DND-41 (cell line): ENCODE measurements around the gene HSPG2.
"Not testable (repeated sequence)": the region's sequence is repeated elsewhere in the genome, so short reads cannot be mapped to it uniquely, and the experiment has no call there.

Source experiments
- ATAC-seq: fragments of 200-7000 bp; cut with Tn5 transposase; 3 replicates; pipeline ENCODE4 v1.9.1; 2021; ENCODE audit warnings: low read depth; ENCODE audit not compliant: insufficient read depth
- DNase-seq: peaks from one replicate; pipeline ENCODE4 v3.0.0-alpha.2; 2020
- H2AFZ ChIP-seq: 2 replicates; pipeline ENCODE4 v1.6.0; 2012; ENCODE audit warnings: low read depth, low read length
- H3K27ac ChIP-seq: 2 replicates; pipeline ENCODE4 v1.5.1; 2012; ENCODE audit warnings: low read length, inconsistent platforms
- H3K27me3 ChIP-seq: fragments of 200-600 bp; sonication (generic); 2 replicates; pipeline ENCODE4 v1.6.0; 2012; ENCODE audit warnings: low read length, mild to moderate bottlenecking, inconsistent platforms; ENCODE audit not compliant: insufficient read depth, poor library complexity
- H3K36me3 ChIP-seq: 2 replicates; pipeline ENCODE4 v1.5.1; 2012; ENCODE audit warnings: low read length, inconsistent platforms; ENCODE audit not compliant: insufficient read depth
- H3K4me1 ChIP-seq: 2 replicates; pipeline ENCODE4 v1.5.1; 2012; ENCODE audit warnings: mild to moderate bottlenecking, low read length; ENCODE audit not compliant: insufficient read depth
- H3K4me2 ChIP-seq: 2 replicates; pipeline ENCODE4 v1.6.0; 2012; ENCODE audit warnings: mild to moderate bottlenecking, moderate library complexity, low read length, inconsistent platforms; ENCODE audit not compliant: insufficient read depth
- H3K4me3 ChIP-seq, 2 experiments: fragments of 200-600 bp in 1 of 2; shearing (Covaris generic) in 1 of 2; 2 replicates each; pipeline ENCODE4 v1.5.1; 2012 to 2016; ENCODE audit warnings: inconsistent platforms in 2 of 2, low read length in 2 of 2, mild to moderate bottlenecking in 2 of 2, low read depth in 1 of 2, moderate library complexity in 1 of 2
- H3K79me2 ChIP-seq: 2 replicates; pipeline ENCODE4 v1.6.0; 2012; ENCODE audit warnings: low read length, inconsistent platforms; ENCODE audit not compliant: insufficient read depth
- H3K9ac ChIP-seq: 2 replicates; pipeline ENCODE4 v1.6.0; 2012; ENCODE audit warnings: low read depth, mild to moderate bottlenecking, inconsistent platforms, low read length, moderate library complexity
- H3K9me3 ChIP-seq: 2 replicates; pipeline ENCODE4 v1.5.1; 2012; ENCODE audit warnings: low read length, moderate library complexity, mild to moderate bottlenecking, inconsistent platforms; ENCODE audit not compliant: insufficient read depth, severe bottlenecking
- H4K20me1 ChIP-seq: 2 replicates; pipeline ENCODE4 v1.6.0; 2012; ENCODE audit warnings: low read length; ENCODE audit not compliant: insufficient read depth
- EZH2 ChIP-seq: IDR thresholded peaks from 3 replicates; pipeline ENCODE4 v1.6.1; 2012; ENCODE audit warnings: borderline replicate concordance, low read depth, mild to moderate bottlenecking, moderate library complexity, low read length, inconsistent platforms; ENCODE audit not compliant: severe bottlenecking
- TF ChIP-seq, protein P1 (sequence below): IDR thresholded peaks from 2 replicates; pipeline ENCODE4 v1.5.1; 2012; ENCODE audit warnings: borderline replicate concordance, low read length, moderate library complexity, mild to moderate bottlenecking; ENCODE audit not compliant: poor library complexity, severe bottlenecking; ENCODE audit errors: extremely low read depth

The HSPG2 gene

DNA sequence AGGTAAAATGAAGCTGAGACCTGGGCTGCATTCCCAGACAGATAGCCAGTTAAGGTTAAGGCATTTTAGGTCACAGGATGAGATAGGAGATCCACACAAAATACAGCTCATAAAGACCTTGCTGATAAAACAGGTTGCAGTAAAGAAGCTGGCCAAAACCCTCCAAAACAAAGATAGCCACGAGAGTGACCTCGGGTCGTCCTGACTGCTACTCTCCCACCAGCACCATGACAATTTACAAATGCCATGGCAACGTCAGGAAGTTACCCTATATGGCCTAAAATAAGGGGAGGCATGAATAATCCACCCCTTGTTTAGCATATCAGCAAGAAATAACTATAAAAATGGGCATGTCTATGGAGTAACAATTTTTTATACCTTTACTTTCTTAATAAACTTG is 33.4 kb upstream of the HSPG2 start:
- H3K79me2 ChIP-seq, H4K20me1 ChIP-seq, H3K36me3 ChIP-seq, DNase-seq, H3K4me3 ChIP-seq, H3K4me1 ChIP-seq, H2AFZ ChIP-seq, H3K4me2 ChIP-seq, H3K27me3 ChIP-seq, H3K9ac ChIP-seq, H3K27ac ChIP-seq, H3K9me3 ChIP-seq, ATAC-seq: not testable (repeated sequence)

DNA sequence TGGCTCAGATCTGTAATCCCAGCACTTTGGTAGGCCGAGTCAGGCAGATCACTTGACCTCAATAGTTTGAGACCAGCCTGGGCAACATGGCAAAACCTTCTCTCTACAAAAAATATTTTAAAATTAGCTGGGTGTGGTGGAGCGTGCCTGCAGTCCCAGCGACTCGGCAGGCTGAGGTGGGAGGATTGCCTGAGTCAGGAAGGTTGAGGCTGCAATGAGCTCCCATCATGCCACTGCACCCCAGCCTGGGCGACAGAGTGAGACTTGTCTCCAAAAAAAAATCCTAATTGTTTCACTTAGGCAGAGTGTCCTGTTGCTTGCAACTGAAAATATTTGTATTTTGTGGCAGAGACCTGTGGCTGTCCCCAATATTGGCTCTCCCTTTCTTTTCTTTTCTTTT is 32.0 kb upstream of the HSPG2 start:
- not testable (repeated sequence) for DNase-seq, H3K27ac ChIP-seq, H2AFZ ChIP-seq, H3K27me3 ChIP-seq, H3K4me2 ChIP-seq, H3K4me1 ChIP-seq, ATAC-seq, H3K9ac ChIP-seq, H3K36me3 ChIP-seq, H3K9me3 ChIP-seq, H3K4me3 ChIP-seq, H3K79me2 ChIP-seq, H4K20me1 ChIP-seq

DNA sequence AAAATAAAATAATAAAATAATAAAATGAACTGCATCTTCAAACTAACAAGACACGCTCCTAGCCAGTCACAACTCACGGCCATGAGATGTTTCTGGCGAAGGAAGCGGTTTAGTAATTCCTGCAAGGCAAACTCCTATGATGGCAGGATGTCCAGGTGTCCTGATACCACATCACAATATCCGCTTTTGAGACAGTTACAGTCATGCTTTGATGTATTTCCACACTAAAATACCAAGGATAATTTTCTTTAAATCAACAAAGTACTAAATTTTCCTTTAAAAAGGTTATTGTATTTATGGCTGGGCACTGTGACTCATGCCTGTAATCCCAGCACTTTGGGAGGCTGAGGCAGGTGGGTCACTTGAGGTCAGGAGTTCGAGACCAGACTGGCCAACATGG is 30.1 kb upstream of the HSPG2 start:
- not testable (repeated sequence) for H2AFZ ChIP-seq, H3K4me2 ChIP-seq, DNase-seq, H3K36me3 ChIP-seq, H3K27me3 ChIP-seq, H3K9ac ChIP-seq, H3K4me1 ChIP-seq, H3K79me2 ChIP-seq, H3K4me3 ChIP-seq, ATAC-seq, H3K27ac ChIP-seq, H4K20me1 ChIP-seq, H3K9me3 ChIP-seq

DNA sequence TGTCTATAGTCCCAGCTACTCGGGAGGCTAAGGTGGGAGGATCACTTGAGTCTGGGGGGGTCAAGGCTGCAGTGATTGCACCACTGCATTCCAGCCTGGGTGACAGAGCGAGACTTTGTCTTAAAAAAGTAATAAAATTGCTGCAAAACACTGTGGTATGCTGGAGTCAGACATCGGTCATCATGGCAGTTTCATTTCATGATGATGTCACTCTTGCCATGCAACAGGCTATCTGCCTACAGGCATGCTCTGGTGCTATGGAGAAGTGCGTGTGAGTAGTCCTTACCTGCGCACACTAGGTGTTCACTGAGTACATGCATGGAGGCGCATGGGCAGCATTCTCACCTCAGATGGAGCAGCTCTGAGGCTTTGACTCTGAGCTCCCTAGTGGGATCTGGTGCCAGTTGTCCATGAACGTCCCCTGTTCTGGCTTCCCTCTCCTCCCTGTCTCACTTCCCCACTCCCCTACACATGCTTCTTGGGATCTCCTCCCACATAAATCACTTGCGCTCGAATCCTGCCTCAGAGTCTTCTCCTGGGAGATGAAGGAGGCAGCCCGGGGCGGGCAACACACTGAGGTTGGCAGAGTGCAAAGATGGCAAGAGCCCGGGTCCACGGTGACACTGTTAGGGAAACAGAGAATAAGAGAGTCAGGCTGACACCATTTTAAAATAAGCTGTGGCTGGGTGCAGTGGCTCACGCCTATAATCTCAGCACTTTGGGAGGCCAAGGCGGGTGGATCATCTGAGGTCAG is 29.3 kb upstream of the HSPG2 start:
- no peak for ATAC-seq
- H2AFZ ChIP-seq = no peak overlapping the region

More for the DNA sequence above, 29.3 kb upstream of the HSPG2 start:
- no peak overlapping the region for H3K27ac ChIP-seq
- no peak overlapping the region for H3K4me2 ChIP-seq
- H3K9ac ChIP-seq = no peak overlapping the region
- TF ChIP-seq EZH2 = no peak
- TF ChIP-seq, protein P1, sequence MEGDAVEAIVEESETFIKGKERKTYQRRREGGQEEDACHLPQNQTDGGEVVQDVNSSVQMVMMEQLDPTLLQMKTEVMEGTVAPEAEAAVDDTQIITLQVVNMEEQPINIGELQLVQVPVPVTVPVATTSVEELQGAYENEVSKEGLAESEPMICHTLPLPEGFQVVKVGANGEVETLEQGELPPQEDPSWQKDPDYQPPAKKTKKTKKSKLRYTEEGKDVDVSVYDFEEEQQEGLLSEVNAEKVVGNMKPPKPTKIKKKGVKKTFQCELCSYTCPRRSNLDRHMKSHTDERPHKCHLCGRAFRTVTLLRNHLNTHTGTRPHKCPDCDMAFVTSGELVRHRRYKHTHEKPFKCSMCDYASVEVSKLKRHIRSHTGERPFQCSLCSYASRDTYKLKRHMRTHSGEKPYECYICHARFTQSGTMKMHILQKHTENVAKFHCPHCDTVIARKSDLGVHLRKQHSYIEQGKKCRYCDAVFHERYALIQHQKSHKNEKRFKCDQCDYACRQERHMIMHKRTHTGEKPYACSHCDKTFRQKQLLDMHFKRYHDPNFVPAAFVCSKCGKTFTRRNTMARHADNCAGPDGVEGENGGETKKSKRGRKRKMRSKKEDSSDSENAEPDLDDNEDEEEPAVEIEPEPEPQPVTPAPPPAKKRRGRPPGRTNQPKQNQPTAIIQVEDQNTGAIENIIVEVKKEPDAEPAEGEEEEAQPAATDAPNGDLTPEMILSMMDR = no peak
- H4K20me1 ChIP-seq = no peaks in the 10 kb centered on the region
- H3K4me3 ChIP-seq = no peak overlapping the region
- no peaks in the 10 kb centered on the region for H3K79me2 ChIP-seq
- no peak for DNase-seq
- H3K27me3 ChIP-seq = no peaks in the 10 kb centered on the region
- no peaks in the 10 kb centered on the region for H3K4me1 ChIP-seq
- H3K36me3 ChIP-seq = no peaks in the 10 kb centered on the region
- H3K9me3 ChIP-seq = no peaks in the 10 kb centered on the region
